PFSK-1 (cell line): ENCODE results near the gene UQCR11.

ENCODE experiments used
- FOXP2 ChIP-seq: optimal IDR thresholded peaks from 2 replicates; pipeline ENCODE3; 2011; ENCODE audit warnings: borderline replicate concordance, control low read depth, inconsistent platforms; ENCODE audit not compliant: insufficient read depth; ENCODE audit errors: extremely low read length, extremely low read depth
- POLR2AphosphoS5 ChIP-seq: IDR thresholded peaks from 2 replicates; pipeline ENCODE4 v1.6.1; 2012; ENCODE audit warnings: low read depth, mild to moderate bottlenecking, control low read depth, low read length, moderate library complexity
- TF ChIP-seq, protein P1 (sequence below), 2 experiments: IDR thresholded peaks; 2 replicates each; pipeline versions ENCODE4 v1.6.1 to v1.8.0; 2011 to 2012; ENCODE audit warnings: low read depth in 2 of 2, low read length in 2 of 2, control low read depth in 1 of 2, inconsistent platforms in 1 of 2, mild to moderate bottlenecking in 1 of 2, moderate library complexity in 1 of 2; ENCODE audit not compliant: insufficient read depth in 1 of 2

DNA sequence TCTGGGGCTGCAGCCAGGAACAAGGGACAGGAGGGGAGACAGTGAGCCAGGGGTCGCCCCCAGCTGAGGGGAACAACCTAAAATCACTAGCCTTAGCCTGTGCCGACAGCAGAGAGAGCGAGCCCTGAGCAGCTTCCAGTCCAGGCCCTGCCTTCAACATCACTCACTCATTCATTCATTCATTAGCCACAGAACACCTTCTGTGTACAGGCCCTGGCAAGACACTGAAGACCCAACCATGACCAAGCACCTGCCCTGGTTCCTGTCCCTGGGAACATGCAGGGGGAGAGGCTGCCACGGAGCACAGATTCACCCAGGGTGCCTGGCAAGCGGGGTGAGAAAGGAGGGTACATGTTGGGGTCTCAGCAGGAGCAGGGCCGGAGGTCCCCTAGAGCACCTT lies 42.0 kb downstream of the UQCR11 start:
- TF ChIP-seq POLR2AphosphoS5 = no peak
- TF ChIP-seq, protein P1, sequence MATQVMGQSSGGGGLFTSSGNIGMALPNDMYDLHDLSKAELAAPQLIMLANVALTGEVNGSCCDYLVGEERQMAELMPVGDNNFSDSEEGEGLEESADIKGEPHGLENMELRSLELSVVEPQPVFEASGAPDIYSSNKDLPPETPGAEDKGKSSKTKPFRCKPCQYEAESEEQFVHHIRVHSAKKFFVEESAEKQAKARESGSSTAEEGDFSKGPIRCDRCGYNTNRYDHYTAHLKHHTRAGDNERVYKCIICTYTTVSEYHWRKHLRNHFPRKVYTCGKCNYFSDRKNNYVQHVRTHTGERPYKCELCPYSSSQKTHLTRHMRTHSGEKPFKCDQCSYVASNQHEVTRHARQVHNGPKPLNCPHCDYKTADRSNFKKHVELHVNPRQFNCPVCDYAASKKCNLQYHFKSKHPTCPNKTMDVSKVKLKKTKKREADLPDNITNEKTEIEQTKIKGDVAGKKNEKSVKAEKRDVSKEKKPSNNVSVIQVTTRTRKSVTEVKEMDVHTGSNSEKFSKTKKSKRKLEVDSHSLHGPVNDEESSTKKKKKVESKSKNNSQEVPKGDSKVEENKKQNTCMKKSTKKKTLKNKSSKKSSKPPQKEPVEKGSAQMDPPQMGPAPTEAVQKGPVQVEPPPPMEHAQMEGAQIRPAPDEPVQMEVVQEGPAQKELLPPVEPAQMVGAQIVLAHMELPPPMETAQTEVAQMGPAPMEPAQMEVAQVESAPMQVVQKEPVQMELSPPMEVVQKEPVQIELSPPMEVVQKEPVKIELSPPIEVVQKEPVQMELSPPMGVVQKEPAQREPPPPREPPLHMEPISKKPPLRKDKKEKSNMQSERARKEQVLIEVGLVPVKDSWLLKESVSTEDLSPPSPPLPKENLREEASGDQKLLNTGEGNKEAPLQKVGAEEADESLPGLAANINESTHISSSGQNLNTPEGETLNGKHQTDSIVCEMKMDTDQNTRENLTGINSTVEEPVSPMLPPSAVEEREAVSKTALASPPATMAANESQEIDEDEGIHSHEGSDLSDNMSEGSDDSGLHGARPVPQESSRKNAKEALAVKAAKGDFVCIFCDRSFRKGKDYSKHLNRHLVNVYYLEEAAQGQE (IDR thresholded peaks at IDR 0.05; ENCODE audit: insufficient read depth in 1 of 2, low read depth in 2 of 2, low read length in 2 of 2) = no peak
- no peak for TF ChIP-seq FOXP2
